HepG2 (cell line): Measurements from ENCODE around the gene IFT27. TPM values are rescaled to one million over a fixed set of nuclear protein-coding genes. Genes with fewer than 3 reads are reported as not detected.

Experiments
- ATAC-seq: fragments of 200-7000 bp; cut with Tn5 transposase; 3 replicates; pipeline ENCODE4 v1.9.1; 2020; ENCODE audit warnings: mild to moderate bottlenecking, moderate library complexity
- BruUV-seq: library from RNA; stranded (reverse); fragments of 400-500 nt; replicated peaks from 2 replicates; lab custom pipeline; 2021; lab: Mats Ljungman, UMichigan
- CTCF ChIA-PET: fragments of 300-600 bp; formaldehyde crosslinking; extraction: SDS; loops from one replicate; lab custom pipeline; 2021; ENCODE audit warnings: low total read pairs, inconsistent platforms, low intra/inter-chr PET ratio; lab: Yijun Ruan, JAX
- POLR2A ChIA-PET: fragments of 350-600 bp; sonication (Branson Sonifier 250); formaldehyde crosslinking; loops from one replicate; lab custom pipeline; 2020; ENCODE audit warnings: antibody characterized with exemption, inconsistent platforms; lab: Yijun Ruan, JAX
- DNase-seq: peaks from one replicate; pipeline ENCODE4 v3.0.0-alpha.2; 2015; ENCODE audit warnings: low spot score
- FAIRE-seq: peaks from 3 replicates; lab custom pipeline; 2011; peaks lifted over from hg19 to GRCh38; lab: Jason Lieb, UNC
- H2AFZ ChIP-seq: one replicate; pipeline ENCODE4 v1.6.1; 2011; ENCODE audit warnings: low read length, inconsistent platforms
- H3K27ac ChIP-seq: fragments of 300-600 bp; 3 replicates; pipeline ENCODE4 v1.8.0; 2011; ENCODE audit warnings: mixed run types, mild to moderate bottlenecking, mixed read lengths, low read length, inconsistent platforms; ENCODE audit not compliant: insufficient read depth; ENCODE audit errors: extremely low read length
- H3K27me3 ChIP-seq, 2 experiments: fragments of 200-600 bp in 1 of 2; 2 replicates in 1 of 2; 3 replicates in 1 of 2; pipeline versions ENCODE4 v1.6.0 to v1.8.0; 2011; ENCODE audit warnings: low read length in 2 of 2, mild to moderate bottlenecking in 2 of 2, moderate library complexity in 2 of 2, inconsistent platforms in 1 of 2; ENCODE audit not compliant: insufficient read depth in 2 of 2, control insufficient read depth in 1 of 2
- H3K36me3 ChIP-seq, 2 experiments: fragments of 200-600 bp in 1 of 2; replicated peaks in 1 of 2; 2 replicates in 1 of 2; 3 replicates in 1 of 2; pipeline versions ENCODE4 v1.5.1 to v1.8.0; 2011; ENCODE audit warnings: low read length in 2 of 2, inconsistent platforms in 1 of 2; ENCODE audit not compliant: insufficient read depth in 2 of 2, control insufficient read depth in 1 of 2
- H3K4me1 ChIP-seq: 2 replicates; pipeline ENCODE4 v1.5.1; 2012; ENCODE audit warnings: low read length, inconsistent platforms; ENCODE audit not compliant: insufficient read depth
- H3K4me2 ChIP-seq: 2 replicates; pipeline ENCODE4 v1.6.0; 2011; ENCODE audit warnings: low read depth, low read length, inconsistent platforms
- H3K4me3 ChIP-seq, 3 experiments: fragments of 200-600 bp in 1 of 3; sonication (generic), shearing (Covaris generic) in 1 of 3; replicated peaks in 1 of 3; 2 replicates each; pipeline ENCODE4 v1.5.1; 2011 to 2016; ENCODE audit warnings: low read length in 3 of 3, inconsistent platforms in 2 of 3, low read depth in 2 of 3, mild to moderate bottlenecking in 2 of 3, control low read depth in 1 of 3, mixed read lengths in 1 of 3; ENCODE audit not compliant: insufficient read depth in 1 of 3
- H3K79me2 ChIP-seq: one replicate; pipeline ENCODE4 v1.6.1; 2011; ENCODE audit warnings: low read length, inconsistent platforms; ENCODE audit not compliant: insufficient read depth
- H3K9ac ChIP-seq: 2 replicates; pipeline ENCODE4 v1.6.0; 2011; ENCODE audit warnings: mild to moderate bottlenecking, low read depth, low read length, inconsistent platforms; ENCODE audit not compliant: insufficient read depth
- H3K9me3 ChIP-seq: 2 replicates; pipeline ENCODE4 v1.5.1; 2012; ENCODE audit warnings: mild to moderate bottlenecking, low read length
- H4K20me1 ChIP-seq: 2 replicates; pipeline ENCODE4 v1.6.0; 2011; ENCODE audit warnings: inconsistent platforms, mild to moderate bottlenecking, low read length, moderate library complexity; ENCODE audit not compliant: insufficient read depth
- ARID2 ChIP-seq: sonication (generic); formaldehyde crosslinking; IDR thresholded peaks from 2 replicates; pipeline ENCODE4 v1.8.1; 2022; ENCODE audit warnings: mild to moderate bottlenecking, missing genetic modification reagents, borderline replicate concordance
- DNMT1 ChIP-seq: sonication (generic); formaldehyde crosslinking; IDR thresholded peaks from 2 replicates; pipeline ENCODE4 v1.5.1; 2020; ENCODE audit warnings: mild to moderate bottlenecking, missing genetic modification reagents
- GATAD1 ChIP-seq: IDR thresholded peaks from 2 replicates; pipeline ENCODE4 v1.6.1; 2016; ENCODE audit warnings: missing genetic modification reagents, missing compliant biosample characterization
- KDM5B ChIP-seq: sonication (generic); formaldehyde crosslinking; IDR thresholded peaks from 2 replicates; pipeline ENCODE4 v1.4.0; 2020; ENCODE audit warnings: missing genetic modification reagents, mild to moderate bottlenecking, borderline replicate concordance
- MAFF ChIP-seq: IDR thresholded peaks from 2 replicates; pipeline ENCODE4 v1.6.1; 2011; ENCODE audit warnings: low read depth, low read length, improper control_type of control experiment
- NFIC ChIP-seq: IDR thresholded peaks from 2 replicates; pipeline ENCODE4 v1.6.1; 2012; ENCODE audit warnings: mild to moderate bottlenecking, low read length, inconsistent platforms
- PRDM10 ChIP-seq: sonication (generic); formaldehyde crosslinking; IDR thresholded peaks from 2 replicates; pipeline ENCODE4 v1.4.0; 2020; ENCODE audit warnings: low read depth, missing genetic modification reagents
- RFX5 ChIP-seq: IDR thresholded peaks from 2 replicates; pipeline ENCODE4 v1.6.1; 2011; ENCODE audit warnings: low read depth, low read length, improper control_type of control experiment
- SALL1 ChIP-seq: sonication (generic); formaldehyde crosslinking; IDR thresholded peaks from 2 replicates; pipeline ENCODE4 v1.8.0; 2022; ENCODE audit warnings: mild to moderate bottlenecking, missing genetic modification reagents
- SPEN ChIP-seq: sonication (generic); formaldehyde crosslinking; IDR thresholded peaks from 2 replicates; pipeline ENCODE4 v1.5.1; 2020; ENCODE audit warnings: low read depth, mild to moderate bottlenecking, missing genetic modification reagents
- ZBTB4 ChIP-seq: sonication (generic); formaldehyde crosslinking; IDR thresholded peaks from 2 replicates; pipeline ENCODE4 v1.4.0; 2020; ENCODE audit warnings: missing genetic modification reagents, mild to moderate bottlenecking, borderline replicate concordance
- ZNF891 ChIP-seq: sonication (generic); formaldehyde crosslinking; IDR thresholded peaks from 2 replicates; pipeline ENCODE4 v1.5.0; 2020; ENCODE audit warnings: mild to moderate bottlenecking, missing genetic modification reagents
- WGBS: methylation state at CpG from one replicate; pipeline ENCODE4 v1.1.6; 2017; ENCODE audit warnings: low lambda C conversion rate; 5-methylcytosine and 5-hydroxymethylcytosine counted together
- in situ Hi-C: cut with HindIII; loops from 2 replicates; pipeline ENCODE4 v1.10.0; 2017; ENCODE audit warnings: low pct_unique_long_range_greater_than_20kb; ENCODE audit not compliant: extremely low pct_ligation_motif_present
- intact Hi-C: fragments of 100-400 bp; cut with micrococcal nuclease; formaldehyde crosslinking; loops from one replicate; pipeline ENCODE4 v1.10.0; 2022; ENCODE audit not compliant: unreplicated experiment
- polyA plus RNA-seq, 8 experiments: library from polyadenylated mRNA; depleted of rRNA in 3 of 8; stranded (reverse) in 7 of 8; unstranded in 1 of 8; fragments of >200 nt; fragmentation: Illumina TruSeq in 4 of 8; extraction: Trizol in 4 of 8; gene quantifications; 2 replicates each; pipeline versions ENCODE4 v1.2.1 to v1.2.3, GENCODE V29; 2011 to 2016; ENCODE audit warnings: low read depth in 4 of 8, missing spikeins in 1 of 8, mixed read lengths in 1 of 8; ENCODE audit not compliant: insufficient read depth in 1 of 8
- total RNA-seq, 5 experiments: library from RNA; depleted of rRNA; stranded (reverse); fragments of >200 nt; fragmentation: Illumina TruSeq; extraction: Trizol; gene quantifications; 2 replicates each; pipeline ENCODE4 v1.2.3, GENCODE V29; 2016; ENCODE audit warnings: low read depth in 1 of 5

The IFT27 gene
- total and polyA plus RNA-seq, 2 of the 13 experiments (the other 11 are each of a cell fraction or from before 2014, with no cell fraction given) = 0.25 to 0.33 TPM

DNA sequence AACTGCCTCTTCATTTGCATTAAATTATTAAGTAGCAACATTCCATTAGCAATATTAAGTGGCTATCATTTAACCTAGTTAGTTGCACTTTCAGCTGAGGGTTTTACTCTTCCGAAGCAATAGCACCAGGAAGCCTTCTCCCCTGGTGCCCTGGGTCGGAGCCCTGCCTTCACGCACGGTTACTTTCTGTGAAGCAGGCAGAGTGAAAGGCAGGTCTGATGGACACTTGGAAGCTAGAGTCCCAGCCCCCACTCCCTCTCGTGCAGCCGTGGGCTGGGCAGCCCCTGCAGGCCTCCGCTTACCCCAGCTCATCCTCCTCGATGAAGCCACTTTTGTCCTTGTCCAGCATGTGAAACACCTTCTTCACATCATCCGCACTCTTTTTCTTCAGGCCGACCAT, 38.9 kb upstream of the IFT27 start:
- Histone ChIP-seq H3K27me3 (peaks cover 5 to 65% of the 10 kb centered on the region in 2 experiments; a peak in 4 of 5 replicates), H3K4me2 (no peak overlapping the region), H3K27ac (no peak overlapping the region), H3K4me1 (no peaks in the 10 kb centered on the region), H3K79me2 (no peaks in the 10 kb centered on the region), H3K36me3 (no peaks in the 10 kb centered on the region), H3K9me3 (no peaks in the 10 kb centered on the region), H2AFZ (no peak overlapping the region), H3K4me3 (no peak overlapping the region), H4K20me1 (no peaks in the 10 kb centered on the region), H3K9ac (no peak overlapping the region)
- DNase-seq = no peak
- ATAC-seq = no peak
- ChIA-PET CTCF (no interaction called here), POLR2A (no interaction called here)
- in situ Hi-C loops (no loop called here), intact Hi-C loops (no loop called here)
- TF ChIP-seq KDM5B (CRISPR knock-in tag) = no peak
- TF ChIP-seq ARID2 (CRISPR knock-in tag) = no peak
- TF ChIP-seq GATAD1 (CRISPR knock-in tag) = no peak
- no peak for TF ChIP-seq SPEN (CRISPR knock-in tag)
- TF ChIP-seq SALL1 (CRISPR knock-in tag) = no peak
- TF ChIP-seq DNMT1 (CRISPR knock-in tag) = no peak
- FAIRE-seq = no peak
- no TSS peak for BruUV-seq
- WGBS = 5% methylated on average over 10 of the region's 10 CpGs

GRCh38 chr22:36811094-36811800, 35.3 kb upstream of the IFT27 start:
- FAIRE-seq (no peak), ATAC-seq (no peak), DNase-seq (no peak)
- intact Hi-C loops = no loop called here
- in situ Hi-C loops = no loop called here
- H3K4me3 ChIP-seq = no peak overlapping the region
- no peak overlapping the region for H3K9ac ChIP-seq
- BruUV-seq = no TSS peak
- no peaks in the 10 kb centered on the region for H3K36me3 ChIP-seq
- ChIA-PET POLR2A (no interaction called here), CTCF (no interaction called here)
- H3K4me2 ChIP-seq = no peak overlapping the region
- WGBS = 28% methylated on average over 3 of the region's 3 CpGs
- H2AFZ ChIP-seq = no peak overlapping the region
- peaks cover 3 to 54% of the 10 kb centered on the region in 2 experiments; a peak in 4 of 5 replicates for H3K27me3 ChIP-seq
- no peaks in the 10 kb centered on the region for H3K79me2 ChIP-seq
- no peaks in the 10 kb centered on the region for H3K4me1 ChIP-seq
- TF ChIP-seq ZNF891 (CRISPR knock-in tag) (no peak), NFIC (no peak), ZBTB4 (no peak), MAFF (no peak), RFX5 (no peak), PRDM10 (CRISPR knock-in tag) (no peak)
- no peaks in the 10 kb centered on the region for H3K9me3 ChIP-seq
- H4K20me1 ChIP-seq = no peaks in the 10 kb centered on the region
- no peak overlapping the region for H3K27ac ChIP-seq
